K562 (cell line): ENCODE results near the gene SLC5A12. TPM values are rescaled to one million over a fixed set of nuclear protein-coding genes. Genes with fewer than 3 reads are reported as not detected.

Source experiments
- ATAC-seq: fragments of 200-7000 bp; cut with Tn5 transposase; 3 replicates; pipeline ENCODE4 v1.9.1; 2020; ENCODE audit warnings: moderate library complexity
- BruUV-seq: library from RNA; stranded (reverse); fragments of 400-500 nt; replicated peaks from 2 replicates; lab custom pipeline; 2021; lab: Mats Ljungman, UMichigan
- CTCF ChIA-PET: fragments of 300-600 bp; formaldehyde crosslinking; extraction: SDS; loops from one replicate; lab custom pipeline; 2021; ENCODE audit warnings: low intra/inter-chr PET ratio; lab: Yijun Ruan, JAX
- POLR2A ChIA-PET: fragments of 300-600, 350-650 bp; sonication (Branson Sonifier 250); formaldehyde crosslinking; extraction: SDS; loops from one replicate; lab custom pipeline; 2021; ENCODE audit warnings: antibody characterized with exemption, inconsistent platforms; lab: Yijun Ruan, JAX
- DNase-seq, 4 experiments: peaks; one replicate each; pipeline versions ENCODE4 v3.0.0 to v3.0.0-alpha.2; 2011 to 2018; ENCODE audit warnings: low spot score in 3 of 4, mixed read lengths in 3 of 4; ENCODE audit errors: extremely low read depth in 1 of 4
- FAIRE-seq: peaks from 2 replicates; lab custom pipeline; 2011; peaks lifted over from hg19 to GRCh38; lab: Jason Lieb, UNC
- H2AFZ ChIP-seq: 2 replicates; pipeline ENCODE4 v1.6.0; 2011; ENCODE audit warnings: low read depth, low read length, control low read depth, inconsistent platforms
- H3K27ac ChIP-seq: fragments of 200-600 bp; 3 replicates; pipeline ENCODE4 v1.8.0; 2011; ENCODE audit warnings: low read depth, mild to moderate bottlenecking, control low read depth, inconsistent platforms, low read length, moderate library complexity, mixed read lengths; ENCODE audit errors: extremely low read depth
- H3K27me3 ChIP-seq, 2 experiments: fragments of 300-600 bp in 1 of 2; 2 replicates in 1 of 2; 3 replicates in 1 of 2; pipeline versions ENCODE4 v1.6.0 to v1.8.0; 2011; ENCODE audit warnings: inconsistent platforms in 2 of 2, low read length in 2 of 2, mild to moderate bottlenecking in 1 of 2, mixed read lengths in 1 of 2, moderate library complexity in 1 of 2; ENCODE audit not compliant: control insufficient read depth in 2 of 2, insufficient read depth in 2 of 2
- H3K36me3 ChIP-seq: fragments of 300-600 bp; 3 replicates; pipeline ENCODE4 v1.8.0; 2011; ENCODE audit warnings: mild to moderate bottlenecking, low read length, inconsistent platforms; ENCODE audit not compliant: control insufficient read depth, insufficient read depth
- H3K4me1 ChIP-seq, 2 experiments: fragments of 200-600 bp in 1 of 2; replicated peaks in 1 of 2; 2 replicates in 1 of 2; 3 replicates in 1 of 2; pipeline versions ENCODE4 v1.5.1 to v1.8.0; 2011; ENCODE audit warnings: inconsistent platforms in 2 of 2, low read length in 2 of 2, mild to moderate bottlenecking in 1 of 2, mixed read lengths in 1 of 2, moderate library complexity in 1 of 2; ENCODE audit not compliant: control insufficient read depth in 2 of 2, insufficient read depth in 2 of 2
- H3K4me2 ChIP-seq: 2 replicates; pipeline ENCODE4 v1.6.1; 2011; ENCODE audit warnings: low read length, control low read depth, inconsistent platforms, mixed read lengths; ENCODE audit not compliant: insufficient read depth
- H3K4me3 ChIP-seq: fragments of 200-600 bp; sonication (generic), shearing (Covaris generic); 2 replicates; pipeline ENCODE4 v1.5.1; 2016; ENCODE audit warnings: control low read depth, inconsistent platforms
- H3K79me2 ChIP-seq: fragments of 200-600 bp; 3 replicates; pipeline ENCODE4 v1.8.0; 2011; ENCODE audit warnings: low read length, inconsistent platforms; ENCODE audit not compliant: control insufficient read depth, insufficient read depth
- H3K9ac ChIP-seq, 2 experiments: 2 replicates each; pipeline versions ENCODE4 v1.6.0 to v1.6.1; 2011; ENCODE audit warnings: low read depth in 2 of 2, low read length in 2 of 2, control low read depth in 1 of 2, inconsistent platforms in 1 of 2, mild to moderate bottlenecking in 1 of 2, mixed read lengths in 1 of 2; ENCODE audit not compliant: insufficient read depth in 1 of 2
- H3K9me1 ChIP-seq: one replicate; pipeline ENCODE4 v1.6.0; 2011; ENCODE audit warnings: inconsistent platforms, mild to moderate bottlenecking, low read length, moderate library complexity; ENCODE audit not compliant: control insufficient read depth, insufficient read depth
- H3K9me3 ChIP-seq: replicated peaks from 2 replicates; pipeline ENCODE4 v1.5.1; 2011; ENCODE audit warnings: low read depth, low read length, inconsistent platforms; ENCODE audit not compliant: control insufficient read depth, insufficient read depth
- H4K20me1 ChIP-seq: replicated peaks from 2 replicates; pipeline ENCODE4 v1.6.1; 2011; ENCODE audit warnings: low read length, inconsistent platforms, mixed read lengths; ENCODE audit not compliant: control insufficient read depth, insufficient read depth
- GATA2 ChIP-seq: sonication (generic); formaldehyde crosslinking; IDR thresholded peaks from 2 replicates; pipeline ENCODE4 v1.4.0; 2020; ENCODE audit warnings: mild to moderate bottlenecking, missing genetic modification reagents
- JUNB ChIP-seq: fragments of 450-650 bp; formaldehyde crosslinking; conservative IDR thresholded peaks from 2 replicates; pipeline ENCODE4 v1.4.0; 2020; ENCODE audit warnings: mild to moderate bottlenecking
- PCBP1 ChIP-seq: fragments of 200-400 bp; formaldehyde crosslinking; IDR thresholded peaks from 2 replicates; pipeline ENCODE4 v1.6.1; 2018; ENCODE audit warnings: mild to moderate bottlenecking, low read depth, low read length; ENCODE audit not compliant: poor library complexity, severe bottlenecking
- RHOXF2B ChIP-seq: fragments of 250-450 bp; sonication (Bioruptor Pico); conservative IDR thresholded peaks from 2 replicates; pipeline ENCODE4 v1.5.1; 2021
- SUPT5H ChIP-seq: fragments of 450-650 bp; IDR thresholded peaks from 2 replicates; pipeline ENCODE4 v1.6.1; 2016
- ZNF24 ChIP-seq: fragments of 450-650 bp; IDR thresholded peaks from 2 replicates; pipeline ENCODE4 v1.6.1; 2016
- WGBS: fragments of 100-300 bp; shearing (Covaris generic); methylation state at CpG from one replicate; pipeline ENCODE4 v1.1.6; 2016; ENCODE audit warnings: low coverage, mixed read lengths; ENCODE audit not compliant: insufficient coverage; ENCODE audit errors: missing lambda C conversion rate; 5-methylcytosine and 5-hydroxymethylcytosine counted together
- in situ Hi-C: fragments of 300-500 bp; cut with MboI; formaldehyde crosslinking; loops from 4 replicates; pipeline ENCODE4 v1.15.0; 2018; ENCODE audit warnings: inconsistent platforms, mixed read lengths
- intact Hi-C: fragments of 100-400 bp; cut with micrococcal nuclease; formaldehyde crosslinking; loops from 2 replicates; pipeline ENCODE4 v1.14.2; 2022
- polyA plus RNA-seq, 8 experiments: library from polyadenylated mRNA; depleted of rRNA in 4 of 8; stranded (reverse) in 5 of 8; unstranded in 3 of 8; fragments of >200 nt; fragmentation: Nextera tagmentation in 2 of 8; fragmentation: Illumina TruSeq in 1 of 8; extraction: Ambion mirVana in 2 of 8; extraction: Trizol in 1 of 8; gene quantifications; 2 replicates each; pipeline versions ENCODE4 v1.2.1 to v1.2.3, GENCODE V29; 2011 to 2014; ENCODE audit warnings: inconsistent platforms in 1 of 8, missing spikeins in 1 of 8
- total RNA-seq, 7 experiments: library from RNA; depleted of rRNA in 6 of 7; stranded (reverse); fragments of >200 nt in 6 of 7; fragmentation: Illumina TruSeq in 2 of 7; extraction: Trizol in 2 of 7; gene quantifications; 2 replicates each; pipeline versions ENCODE4 v1.2.1 to v1.2.3, GENCODE V29; 2011 to 2021; ENCODE audit warnings: low replicate concordance in 1 of 7
- TF ChIP-seq, protein P1 (sequence below): fragments of 200-600 bp; sonication (generic); IDR thresholded peaks from one replicate; pipeline ENCODE4 v1.6.1; 2012; ENCODE audit warnings: mild to moderate bottlenecking, low read depth, low read length, inconsistent platforms
- TF ChIP-seq, protein P2 (sequence below): fragments of 200-800 bp; sonication (Bioruptor generic); IDR thresholded peaks from 2 replicates; pipeline ENCODE4 v1.6.1; 2017; ENCODE audit warnings: missing genetic modification characterization, missing compliant biosample characterization
- TF ChIP-seq, protein P3 (sequence below): fragments of 450-650 bp; IDR thresholded peaks from 2 replicates; pipeline ENCODE4 v1.6.1; 2017; ENCODE audit warnings: mild to moderate bottlenecking, moderate library complexity

Gene SLC5A12
- total and polyA plus RNA-seq, 9 of the 15 experiments (the other 6 are each of a cell fraction or from before 2014, with no cell fraction given): 0.03 to 0.16 (median 0.06) TPM; not detected in 5

DNA sequence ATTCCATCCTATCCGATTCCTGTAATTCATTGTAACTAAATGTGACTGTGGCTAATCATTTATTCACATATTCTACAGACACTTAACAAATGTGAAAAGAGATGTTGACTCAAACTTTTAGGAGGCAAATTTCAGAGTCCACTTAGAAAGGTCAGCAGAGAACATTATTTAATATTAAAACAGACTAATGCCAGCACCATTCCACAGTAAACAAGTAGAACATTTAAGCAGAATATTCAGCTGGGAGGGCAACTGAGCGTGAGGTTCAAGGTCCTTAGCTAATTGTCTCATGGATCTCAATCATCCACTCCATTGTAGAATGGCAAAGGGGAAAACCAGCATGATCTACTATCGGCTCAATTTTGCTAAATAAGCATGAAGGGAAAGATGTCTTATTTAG is 5.1 kb upstream of the SLC5A12 start:
- FAIRE-seq (no peak), ATAC-seq (no peak), DNase-seq (no peak)
- ChIA-PET CTCF (no interaction called here), POLR2A (no interaction called here)
- no peak overlapping the region for H3K27ac ChIP-seq
- in situ Hi-C loops: no loop called here
- no peak overlapping the region for H3K4me3 ChIP-seq
- no TSS peak for BruUV-seq
- no peaks in the 10 kb centered on the region for H3K27me3 ChIP-seq
- H4K20me1 ChIP-seq: no peaks in the 10 kb centered on the region
- no peak overlapping the region for H2AFZ ChIP-seq
- H3K9me3 ChIP-seq: no peaks in the 10 kb centered on the region
- intact Hi-C loops: no loop called here
- no peaks in the 10 kb centered on the region for H3K79me2 ChIP-seq
- 0% methylated on average over 3 of the region's 3 CpGs for WGBS
- no peaks in the 10 kb centered on the region for H3K4me1 ChIP-seq
- no peak overlapping the region for H3K9ac ChIP-seq
- no peak overlapping the region for H3K4me2 ChIP-seq
- no peaks in the 10 kb centered on the region for H3K36me3 ChIP-seq
- H3K9me1 ChIP-seq: no peaks in the 10 kb centered on the region
- TF ChIP-seq, protein P1, sequence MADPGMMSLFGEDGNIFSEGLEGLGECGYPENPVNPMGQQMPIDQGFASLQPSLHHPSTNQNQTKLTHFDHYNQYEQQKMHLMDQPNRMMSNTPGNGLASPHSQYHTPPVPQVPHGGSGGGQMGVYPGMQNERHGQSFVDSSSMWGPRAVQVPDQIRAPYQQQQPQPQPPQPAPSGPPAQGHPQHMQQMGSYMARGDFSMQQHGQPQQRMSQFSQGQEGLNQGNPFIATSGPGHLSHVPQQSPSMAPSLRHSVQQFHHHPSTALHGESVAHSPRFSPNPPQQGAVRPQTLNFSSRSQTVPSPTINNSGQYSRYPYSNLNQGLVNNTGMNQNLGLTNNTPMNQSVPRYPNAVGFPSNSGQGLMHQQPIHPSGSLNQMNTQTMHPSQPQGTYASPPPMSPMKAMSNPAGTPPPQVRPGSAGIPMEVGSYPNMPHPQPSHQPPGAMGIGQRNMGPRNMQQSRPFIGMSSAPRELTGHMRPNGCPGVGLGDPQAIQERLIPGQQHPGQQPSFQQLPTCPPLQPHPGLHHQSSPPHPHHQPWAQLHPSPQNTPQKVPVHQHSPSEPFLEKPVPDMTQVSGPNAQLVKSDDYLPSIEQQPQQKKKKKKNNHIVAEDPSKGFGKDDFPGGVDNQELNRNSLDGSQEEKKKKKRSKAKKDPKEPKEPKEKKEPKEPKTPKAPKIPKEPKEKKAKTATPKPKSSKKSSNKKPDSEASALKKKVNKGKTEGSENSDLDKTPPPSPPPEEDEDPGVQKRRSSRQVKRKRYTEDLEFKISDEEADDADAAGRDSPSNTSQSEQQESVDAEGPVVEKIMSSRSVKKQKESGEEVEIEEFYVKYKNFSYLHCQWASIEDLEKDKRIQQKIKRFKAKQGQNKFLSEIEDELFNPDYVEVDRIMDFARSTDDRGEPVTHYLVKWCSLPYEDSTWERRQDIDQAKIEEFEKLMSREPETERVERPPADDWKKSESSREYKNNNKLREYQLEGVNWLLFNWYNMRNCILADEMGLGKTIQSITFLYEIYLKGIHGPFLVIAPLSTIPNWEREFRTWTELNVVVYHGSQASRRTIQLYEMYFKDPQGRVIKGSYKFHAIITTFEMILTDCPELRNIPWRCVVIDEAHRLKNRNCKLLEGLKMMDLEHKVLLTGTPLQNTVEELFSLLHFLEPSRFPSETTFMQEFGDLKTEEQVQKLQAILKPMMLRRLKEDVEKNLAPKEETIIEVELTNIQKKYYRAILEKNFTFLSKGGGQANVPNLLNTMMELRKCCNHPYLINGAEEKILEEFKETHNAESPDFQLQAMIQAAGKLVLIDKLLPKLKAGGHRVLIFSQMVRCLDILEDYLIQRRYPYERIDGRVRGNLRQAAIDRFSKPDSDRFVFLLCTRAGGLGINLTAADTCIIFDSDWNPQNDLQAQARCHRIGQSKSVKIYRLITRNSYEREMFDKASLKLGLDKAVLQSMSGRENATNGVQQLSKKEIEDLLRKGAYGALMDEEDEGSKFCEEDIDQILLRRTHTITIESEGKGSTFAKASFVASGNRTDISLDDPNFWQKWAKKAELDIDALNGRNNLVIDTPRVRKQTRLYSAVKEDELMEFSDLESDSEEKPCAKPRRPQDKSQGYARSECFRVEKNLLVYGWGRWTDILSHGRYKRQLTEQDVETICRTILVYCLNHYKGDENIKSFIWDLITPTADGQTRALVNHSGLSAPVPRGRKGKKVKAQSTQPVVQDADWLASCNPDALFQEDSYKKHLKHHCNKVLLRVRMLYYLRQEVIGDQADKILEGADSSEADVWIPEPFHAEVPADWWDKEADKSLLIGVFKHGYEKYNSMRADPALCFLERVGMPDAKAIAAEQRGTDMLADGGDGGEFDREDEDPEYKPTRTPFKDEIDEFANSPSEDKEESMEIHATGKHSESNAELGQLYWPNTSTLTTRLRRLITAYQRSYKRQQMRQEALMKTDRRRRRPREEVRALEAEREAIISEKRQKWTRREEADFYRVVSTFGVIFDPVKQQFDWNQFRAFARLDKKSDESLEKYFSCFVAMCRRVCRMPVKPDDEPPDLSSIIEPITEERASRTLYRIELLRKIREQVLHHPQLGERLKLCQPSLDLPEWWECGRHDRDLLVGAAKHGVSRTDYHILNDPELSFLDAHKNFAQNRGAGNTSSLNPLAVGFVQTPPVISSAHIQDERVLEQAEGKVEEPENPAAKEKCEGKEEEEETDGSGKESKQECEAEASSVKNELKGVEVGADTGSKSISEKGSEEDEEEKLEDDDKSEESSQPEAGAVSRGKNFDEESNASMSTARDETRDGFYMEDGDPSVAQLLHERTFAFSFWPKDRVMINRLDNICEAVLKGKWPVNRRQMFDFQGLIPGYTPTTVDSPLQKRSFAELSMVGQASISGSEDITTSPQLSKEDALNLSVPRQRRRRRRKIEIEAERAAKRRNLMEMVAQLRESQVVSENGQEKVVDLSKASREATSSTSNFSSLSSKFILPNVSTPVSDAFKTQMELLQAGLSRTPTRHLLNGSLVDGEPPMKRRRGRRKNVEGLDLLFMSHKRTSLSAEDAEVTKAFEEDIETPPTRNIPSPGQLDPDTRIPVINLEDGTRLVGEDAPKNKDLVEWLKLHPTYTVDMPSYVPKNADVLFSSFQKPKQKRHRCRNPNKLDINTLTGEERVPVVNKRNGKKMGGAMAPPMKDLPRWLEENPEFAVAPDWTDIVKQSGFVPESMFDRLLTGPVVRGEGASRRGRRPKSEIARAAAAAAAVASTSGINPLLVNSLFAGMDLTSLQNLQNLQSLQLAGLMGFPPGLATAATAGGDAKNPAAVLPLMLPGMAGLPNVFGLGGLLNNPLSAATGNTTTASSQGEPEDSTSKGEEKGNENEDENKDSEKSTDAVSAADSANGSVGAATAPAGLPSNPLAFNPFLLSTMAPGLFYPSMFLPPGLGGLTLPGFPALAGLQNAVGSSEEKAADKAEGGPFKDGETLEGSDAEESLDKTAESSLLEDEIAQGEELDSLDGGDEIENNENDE: no peak
- no peak for TF ChIP-seq SUPT5H
- no peak for TF ChIP-seq JUNB (CRISPR knock-in tag)
- no peak for TF ChIP-seq ZNF24
- no peak for TF ChIP-seq PCBP1
- TF ChIP-seq GATA2: no peak
- TF ChIP-seq, protein P2, sequence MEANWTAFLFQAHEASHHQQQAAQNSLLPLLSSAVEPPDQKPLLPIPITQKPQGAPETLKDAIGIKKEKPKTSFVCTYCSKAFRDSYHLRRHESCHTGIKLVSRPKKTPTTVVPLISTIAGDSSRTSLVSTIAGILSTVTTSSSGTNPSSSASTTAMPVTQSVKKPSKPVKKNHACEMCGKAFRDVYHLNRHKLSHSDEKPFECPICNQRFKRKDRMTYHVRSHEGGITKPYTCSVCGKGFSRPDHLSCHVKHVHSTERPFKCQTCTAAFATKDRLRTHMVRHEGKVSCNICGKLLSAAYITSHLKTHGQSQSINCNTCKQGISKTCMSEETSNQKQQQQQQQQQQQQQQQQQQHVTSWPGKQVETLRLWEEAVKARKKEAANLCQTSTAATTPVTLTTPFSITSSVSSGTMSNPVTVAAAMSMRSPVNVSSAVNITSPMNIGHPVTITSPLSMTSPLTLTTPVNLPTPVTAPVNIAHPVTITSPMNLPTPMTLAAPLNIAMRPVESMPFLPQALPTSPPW (CRISPR knock-in tag): no peak
- TF ChIP-seq RHOXF2B: no peak
- TF ChIP-seq, protein P3, sequence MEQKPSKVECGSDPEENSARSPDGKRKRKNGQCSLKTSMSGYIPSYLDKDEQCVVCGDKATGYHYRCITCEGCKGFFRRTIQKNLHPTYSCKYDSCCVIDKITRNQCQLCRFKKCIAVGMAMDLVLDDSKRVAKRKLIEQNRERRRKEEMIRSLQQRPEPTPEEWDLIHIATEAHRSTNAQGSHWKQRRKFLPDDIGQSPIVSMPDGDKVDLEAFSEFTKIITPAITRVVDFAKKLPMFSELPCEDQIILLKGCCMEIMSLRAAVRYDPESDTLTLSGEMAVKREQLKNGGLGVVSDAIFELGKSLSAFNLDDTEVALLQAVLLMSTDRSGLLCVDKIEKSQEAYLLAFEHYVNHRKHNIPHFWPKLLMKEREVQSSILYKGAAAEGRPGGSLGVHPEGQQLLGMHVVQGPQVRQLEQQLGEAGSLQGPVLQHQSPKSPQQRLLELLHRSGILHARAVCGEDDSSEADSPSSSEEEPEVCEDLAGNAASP: no peak
